ENCODE data around the gene CCDC177. TPM values are rescaled to one million over a fixed set of nuclear protein-coding genes. Genes with fewer than 3 reads are reported as not detected.

CCDC177 gene
- total RNA-seq, 4 donors from 2014 or later: 0.13 to 0.34 TPM; not detected in 2

GRCh38 chr14:69616408-69616773 is 41.7 kb upstream of the CCDC177 start:
- no peaks in the 10 kb centered on the region for H3K36me3 ChIP-seq
- no peaks in the 10 kb centered on the region for H3K27me3 ChIP-seq
- DNase-seq (ENCODE audit: low spot score in 2 of 2): no peak
- H3K4me1 ChIP-seq: peaks cover 89% of the 10 kb centered on the region
- no peaks in the 10 kb centered on the region for H3K9me3 ChIP-seq
- no peak for TF ChIP-seq EP300 (IDR thresholded peaks at IDR 0.05)
- no peak for TF ChIP-seq CTCF (IDR thresholded peaks at IDR 0.05)
- WGBS: 48% methylated on average over 1 of the region's 1 CpG
- no peak overlapping the region for H3K4me3 ChIP-seq
- peak overlapping the region; percentile 65 for H3K27ac ChIP-seq

GRCh38 chr14:69615496-69616407 is 41.1 kb upstream of the CCDC177 start:
- no peaks in the 10 kb centered on the region for H3K36me3 ChIP-seq
- H3K27me3 ChIP-seq: no peaks in the 10 kb centered on the region
- TF ChIP-seq CTCF (IDR thresholded peaks at IDR 0.05) (no peak), POLR2AphosphoS5 (IDR thresholded peaks at IDR 0.05) (no peak)
- 12% methylated on average over 9 of the region's 9 CpGs for WGBS
- DNase-seq (ENCODE audit: low spot score in 2 of 2): no peak
- no peaks in the 10 kb centered on the region for H3K9me3 ChIP-seq
- peak overlapping the region; percentile 65 for H3K27ac ChIP-seq
- peaks cover 86% of the 10 kb centered on the region for H3K4me1 ChIP-seq
- H3K4me3 ChIP-seq: peak overlapping the region; percentile 25

GRCh38 chr14:69615121-69615495 is 40.4 kb upstream of the CCDC177 start:
- no peak for TF ChIP-seq POLR2AphosphoS5 (IDR thresholded peaks at IDR 0.05)
- TF ChIP-seq POLR2A (IDR thresholded peaks at IDR 0.05): no peak
- TF ChIP-seq CTCF (IDR thresholded peaks at IDR 0.05): no peak
- no peak for TF ChIP-seq EP300 (IDR thresholded peaks at IDR 0.05)
- no peak for DNase-seq (ENCODE audit: low spot score in 2 of 2)
- H3K36me3 ChIP-seq: no peaks in the 10 kb centered on the region
- no peaks in the 10 kb centered on the region for H3K9me3 ChIP-seq
- H3K27ac ChIP-seq: peak overlapping the region; percentile 65
- 50% methylated on average over 5 of the region's 5 CpGs for WGBS
- peaks cover 86% of the 10 kb centered on the region for H3K4me1 ChIP-seq
- peak overlapping the region; percentile 25 for H3K4me3 ChIP-seq
- no peaks in the 10 kb centered on the region for H3K27me3 ChIP-seq

- Histone ChIP-seq H3K27me3 (no peaks in the 10 kb centered on the region), H3K4me1 (peaks cover 84% of the 10 kb centered on the region)
- TF ChIP-seq EP300 (IDR thresholded peaks at IDR 0.05) (no peak), CTCF (IDR thresholded peaks at IDR 0.05) (no peak), POLR2AphosphoS5 (IDR thresholded peaks at IDR 0.05) (no peak), POLR2A (IDR thresholded peaks at IDR 0.05) (no peak)
These were observed 39.9 kb upstream of the CCDC177 start for GRCh38 chr14:69614592-69614991.

GRCh38 chr14:69613312-69614073 is 38.8 kb upstream of the CCDC177 start:
- Histone ChIP-seq H3K36me3 (no peaks in the 10 kb centered on the region), H3K4me1 (peaks cover 74% of the 10 kb centered on the region), H3K4me3 (peak overlapping the region; percentile 81), H3K27ac (peak overlapping the region; percentile 97), H3K9me3 (no peaks in the 10 kb centered on the region), H3K27me3 (no peaks in the 10 kb centered on the region)
- TF ChIP-seq POLR2A (IDR thresholded peaks at IDR 0.05) (no peak), EP300 (IDR thresholded peaks at IDR 0.05) (no peak), CTCF (IDR thresholded peaks at IDR 0.05) (no peak), POLR2AphosphoS5 (IDR thresholded peaks at IDR 0.05) (no peak)
- DNase-seq (ENCODE audit: low spot score in 2 of 2): no peak
- WGBS: 52% methylated on average over 4 of the region's 4 CpGs

More at GRCh38 chr14:69614592-69614991, 39.9 kb upstream of the CCDC177 start:
- DNase-seq (ENCODE audit: low spot score in 2 of 2): peak in 1 of 2 donors; percentile 70
- no peak overlapping the region for H3K4me3 ChIP-seq
- 3% methylated on average over 2 of the region's 2 CpGs for WGBS
- H3K27ac ChIP-seq: peak overlapping the region; percentile 65
- no peaks in the 10 kb centered on the region for H3K9me3 ChIP-seq
- H3K36me3 ChIP-seq: no peaks in the 10 kb centered on the region

Data from suprapubic skin (tissue), 4 donors.